ENCODE results near the gene SERBP1.

GRCh38 chr1:67446893-67447292 lies 16.7 kb upstream of the SERBP1 start:
- no peak for TF ChIP-seq ZFP30 (CRISPR knock-in tag; IDR thresholded peaks at IDR 0.05)
- no peak for TF ChIP-seq PPARA (CRISPR knock-in tag; IDR thresholded peaks at IDR 0.05; ENCODE audit: borderline replicate concordance)
- TF ChIP-seq PATZ1 (CRISPR knock-in tag; IDR thresholded peaks at IDR 0.05; ENCODE audit: borderline replicate concordance) = no peak
- TF ChIP-seq ZNF70 (CRISPR knock-in tag; IDR thresholded peaks at IDR 0.05) = no peak
- no peak for TF ChIP-seq ZFP3 (CRISPR knock-in tag; IDR thresholded peaks at IDR 0.05)
- TF ChIP-seq, protein P1, sequence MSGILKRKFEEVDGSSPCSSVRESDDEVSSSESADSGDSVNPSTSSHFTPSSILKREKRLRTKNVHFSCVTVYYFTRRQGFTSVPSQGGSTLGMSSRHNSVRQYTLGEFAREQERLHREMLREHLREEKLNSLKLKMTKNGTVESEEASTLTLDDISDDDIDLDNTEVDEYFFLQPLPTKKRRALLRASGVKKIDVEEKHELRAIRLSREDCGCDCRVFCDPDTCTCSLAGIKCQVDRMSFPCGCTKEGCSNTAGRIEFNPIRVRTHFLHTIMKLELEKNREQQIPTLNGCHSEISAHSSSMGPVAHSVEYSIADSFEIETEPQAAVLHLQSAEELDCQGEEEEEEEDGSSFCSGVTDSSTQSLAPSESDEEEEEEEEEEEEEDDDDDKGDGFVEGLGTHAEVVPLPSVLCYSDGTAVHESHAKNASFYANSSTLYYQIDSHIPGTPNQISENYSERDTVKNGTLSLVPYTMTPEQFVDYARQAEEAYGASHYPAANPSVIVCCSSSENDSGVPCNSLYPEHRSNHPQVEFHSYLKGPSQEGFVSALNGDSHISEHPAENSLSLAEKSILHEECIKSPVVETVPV (CRISPR knock-in tag; IDR thresholded peaks at IDR 0.05) = no peak
- no peak for TF ChIP-seq ESRRG (CRISPR knock-in tag; IDR thresholded peaks at IDR 0.05)
- no peak for TF ChIP-seq TOX (CRISPR knock-in tag; IDR thresholded peaks at IDR 0.05; ENCODE audit: borderline replicate concordance)
- no peak for TF ChIP-seq ARNTL (CRISPR knock-in tag; IDR thresholded peaks at IDR 0.05; ENCODE audit: borderline replicate concordance, low read depth)
- no peak for TF ChIP-seq ZNF565 (CRISPR knock-in tag; conservative IDR thresholded peaks at IDR 0.05; ENCODE audit: low read depth)
- no peak for TF ChIP-seq ZC3H10 (CRISPR knock-in tag; IDR thresholded peaks at IDR 0.05)
- no peak for TF ChIP-seq GLIS3 (CRISPR knock-in tag; IDR thresholded peaks at IDR 0.05)
